ENCODE data around the gene MEGF6. TPM values are rescaled to one million over a fixed set of nuclear protein-coding genes. Genes with fewer than 3 reads are reported as not detected.

Gene MEGF6
- total RNA-seq, result 11.0 and 16.8 TPM in 2 replicates

GRCh38 chr1:3611170-3612019, at the start of gene MEGF6:
Gene MEGF6 (minus strand): TSS chr1:3611508. CDS start chr1:3611268, 240 bp downstream.

GRCh38 chr1:3651930-3652547, 40.7 kb upstream of the MEGF6 start, which contains the start of gene TP73:
Gene TP73 (plus strand): TSS chr1:3652516. CDS start chr1:3682366, 29,850 bp downstream.

GRCh38 chr1:3649342-3650247, 38.3 kb upstream of the MEGF6 start, which contains the start of gene WRAP73:
Gene WRAP73 (minus strand): TSS chr1:3650103. CDS start chr1:3649999, 104 bp downstream.

GRCh38 chr1:3624200-3625136, 13.2 kb upstream of the MEGF6 start, which contains the start of gene TPRG1L:
Gene TPRG1L (plus strand): TSS chr1:3625015. CDS start chr1:3625073, 58 bp downstream.

GRCh38 chr1:3453891-3454810, 157.2 kb downstream of the MEGF6 start, which contains the start of gene ARHGEF16:
Gene ARHGEF16 (plus strand): TSS chr1:3454665. CDS start chr1:3463085, 8,420 bp downstream.

Other genes starting within 250 kb of the MEGF6 start
- gene ARHGEF16, start 156.8 kb downstream of the MEGF6 start, total RNA-seq, result 0.14 TPM in 1 of 2 replicates, not detected in the other
- gene TPRG1L, start 13.5 kb upstream of the MEGF6 start, total RNA-seq, result 25.8 and 26.9 TPM in 2 replicates
- 15.7 and 19.2 TPM in 2 replicates for gene WRAP73, start 38.6 kb upstream of the MEGF6 start, total RNA-seq
- not detected in 2 replicates for gene TP73, start 41.0 kb upstream of the MEGF6 start, total RNA-seq
- not detected in 2 replicates for gene CCDC27, start 140.9 kb upstream of the MEGF6 start, total RNA-seq
- 1.2 and 7.4 TPM in 2 replicates for gene SMIM1, start 161.2 kb upstream of the MEGF6 start, total RNA-seq
- 35.0 and 35.6 TPM in 2 replicates for gene LRRC47, start 185.0 kb upstream of the MEGF6 start, total RNA-seq
- gene CEP104, start 245.7 kb upstream of the MEGF6 start, total RNA-seq, result 22.3 and 41.8 TPM in 2 replicates
- 9.2 and 10.5 TPM in 2 replicates for gene DFFB, start 246.0 kb upstream of the MEGF6 start, total RNA-seq